SU-DHL-6 (cell line): Measurements from ENCODE around the gene GOSR2.
"Not testable (repeated sequence)": the region's sequence is repeated elsewhere in the genome, so short reads cannot be mapped to it uniquely, and the experiment has no call there.

Experiments
- H2AFZ ChIP-seq: fragments of 200-600 bp; sonication (generic); 2 replicates; pipeline ENCODE4 v1.6.1; 2014; ENCODE audit warnings: low read depth, mild to moderate bottlenecking, moderate library complexity, mixed read lengths, antibody characterized with exemption, low read length; ENCODE audit not compliant: severe bottlenecking
- H3F3A ChIP-seq: fragments of 200-600 bp; shearing (Covaris generic); 2 replicates; pipeline ENCODE4 v1.6.0; 2016; ENCODE audit warnings: antibody characterized with exemption, mild to moderate bottlenecking; ENCODE audit not compliant: insufficient read depth
- H3K27ac ChIP-seq: fragments of 200-600 bp; sonication (generic); 2 replicates; pipeline ENCODE4 v1.5.1; 2016; ENCODE audit warnings: low read depth, mild to moderate bottlenecking, low read length, moderate library complexity, mixed read lengths
- H3K27me3 ChIP-seq: fragments of 200-600 bp; sonication (generic), shearing (Covaris generic); 2 replicates; pipeline ENCODE4 v1.6.0; 2014; ENCODE audit warnings: mild to moderate bottlenecking, low read length
- H3K36me3 ChIP-seq: fragments of 200-600 bp; sonication (generic); 2 replicates; pipeline ENCODE4 v1.6.1; 2014; ENCODE audit warnings: mild to moderate bottlenecking, low read length, mixed read lengths
- H3K4me2 ChIP-seq: fragments of 300-600, 200-600 bp; shearing (Covaris generic), sonication (generic); 2 replicates; pipeline ENCODE4 v1.6.0; 2014; ENCODE audit warnings: low read length, low read depth, mild to moderate bottlenecking; ENCODE audit not compliant: poor library complexity, severe bottlenecking
- H3K4me3 ChIP-seq: fragments of 200-600 bp; sonication (generic); 2 replicates; pipeline ENCODE4 v1.5.1; 2014; ENCODE audit warnings: antibody characterized with exemption, low read length, mild to moderate bottlenecking, mixed read lengths; ENCODE audit not compliant: insufficient read depth, poor library complexity, severe bottlenecking
- H3K79me2 ChIP-seq: fragments of 200-600 bp; sonication (generic); 2 replicates; pipeline ENCODE4 v1.6.1; 2014; ENCODE audit warnings: mild to moderate bottlenecking, low read length, moderate library complexity; ENCODE audit not compliant: insufficient read depth
- H3K9ac ChIP-seq: fragments of 200-600 bp; sonication (generic); 2 replicates; pipeline ENCODE4 v1.7.0; 2014; ENCODE audit warnings: mild to moderate bottlenecking, low read length
- H3K9me2 ChIP-seq: fragments of 200-600 bp; sonication (generic); replicated peaks from 2 replicates; pipeline ENCODE4 v1.6.1; 2014; ENCODE audit warnings: low read length; ENCODE audit not compliant: insufficient read depth
- H3K9me3 ChIP-seq: fragments of 200-600 bp; sonication (generic); 2 replicates; pipeline ENCODE4 v1.6.1; 2014; ENCODE audit warnings: low read length, mixed read lengths; ENCODE audit not compliant: insufficient read depth
- H4K20me1 ChIP-seq: fragments of 200-600 bp; sonication (generic); 2 replicates; pipeline ENCODE4 v1.6.1; 2014; ENCODE audit warnings: low read depth, mild to moderate bottlenecking, antibody characterized with exemption, low read length, moderate library complexity, mixed read lengths
- EZH2phosphoT487 ChIP-seq: fragments of 200-600 bp; sonication (generic), shearing (Covaris generic); conservative IDR thresholded peaks from 2 replicates; pipeline ENCODE4 v1.6.1; 2018; ENCODE audit warnings: mild to moderate bottlenecking, antibody characterized with exemption, low read length, moderate library complexity, mixed read lengths
- TF ChIP-seq, protein P1 (sequence below): fragments of 200-600 bp; sonication (generic); IDR thresholded peaks from one replicate; pipeline ENCODE4 v1.5.1; 2017; ENCODE audit warnings: antibody characterized with exemption, mild to moderate bottlenecking, low read length, moderate library complexity; ENCODE audit not compliant: insufficient read depth, poor library complexity, severe bottlenecking

GOSR2 gene

DNA sequence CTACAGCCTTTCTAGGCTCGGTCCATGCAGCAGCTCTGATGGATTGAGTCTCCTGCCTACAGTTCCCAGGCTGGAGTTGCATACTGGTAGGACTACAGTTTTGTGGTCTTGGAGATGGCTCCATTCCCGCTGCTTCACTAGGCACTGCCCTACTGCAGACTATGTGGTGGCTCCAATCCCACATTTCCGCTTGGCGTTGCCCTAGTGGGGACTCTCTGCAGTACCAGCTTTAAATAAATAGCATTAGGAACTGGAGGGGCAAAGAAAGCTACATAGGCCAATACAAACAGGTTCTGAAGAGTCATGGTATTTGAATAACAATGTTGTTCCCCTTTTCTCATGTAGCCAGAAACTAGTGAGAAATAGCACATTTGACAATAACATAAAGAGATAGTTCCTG, 5.4 kb upstream of the GOSR2 start:
- no peak overlapping the region for H2AFZ ChIP-seq
- no peak overlapping the region for H3K4me2 ChIP-seq
- H3K27me3 ChIP-seq: no peaks in the 10 kb centered on the region
- no peaks in the 10 kb centered on the region for H3K36me3 ChIP-seq
- H3K9me2 ChIP-seq: no peaks in the 10 kb centered on the region
- no peak overlapping the region for H3K4me3 ChIP-seq
- no peak overlapping the region for H3K9ac ChIP-seq
- H4K20me1 ChIP-seq: no peaks in the 10 kb centered on the region
- no peaks in the 10 kb centered on the region for H3F3A ChIP-seq
- TF ChIP-seq, protein P1, sequence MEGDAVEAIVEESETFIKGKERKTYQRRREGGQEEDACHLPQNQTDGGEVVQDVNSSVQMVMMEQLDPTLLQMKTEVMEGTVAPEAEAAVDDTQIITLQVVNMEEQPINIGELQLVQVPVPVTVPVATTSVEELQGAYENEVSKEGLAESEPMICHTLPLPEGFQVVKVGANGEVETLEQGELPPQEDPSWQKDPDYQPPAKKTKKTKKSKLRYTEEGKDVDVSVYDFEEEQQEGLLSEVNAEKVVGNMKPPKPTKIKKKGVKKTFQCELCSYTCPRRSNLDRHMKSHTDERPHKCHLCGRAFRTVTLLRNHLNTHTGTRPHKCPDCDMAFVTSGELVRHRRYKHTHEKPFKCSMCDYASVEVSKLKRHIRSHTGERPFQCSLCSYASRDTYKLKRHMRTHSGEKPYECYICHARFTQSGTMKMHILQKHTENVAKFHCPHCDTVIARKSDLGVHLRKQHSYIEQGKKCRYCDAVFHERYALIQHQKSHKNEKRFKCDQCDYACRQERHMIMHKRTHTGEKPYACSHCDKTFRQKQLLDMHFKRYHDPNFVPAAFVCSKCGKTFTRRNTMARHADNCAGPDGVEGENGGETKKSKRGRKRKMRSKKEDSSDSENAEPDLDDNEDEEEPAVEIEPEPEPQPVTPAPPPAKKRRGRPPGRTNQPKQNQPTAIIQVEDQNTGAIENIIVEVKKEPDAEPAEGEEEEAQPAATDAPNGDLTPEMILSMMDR: no peak
- no peak for TF ChIP-seq EZH2phosphoT487
- H3K9me3 ChIP-seq: no peaks in the 10 kb centered on the region
- no peak overlapping the region for H3K27ac ChIP-seq
- H3K79me2 ChIP-seq: no peaks in the 10 kb centered on the region

DNA sequence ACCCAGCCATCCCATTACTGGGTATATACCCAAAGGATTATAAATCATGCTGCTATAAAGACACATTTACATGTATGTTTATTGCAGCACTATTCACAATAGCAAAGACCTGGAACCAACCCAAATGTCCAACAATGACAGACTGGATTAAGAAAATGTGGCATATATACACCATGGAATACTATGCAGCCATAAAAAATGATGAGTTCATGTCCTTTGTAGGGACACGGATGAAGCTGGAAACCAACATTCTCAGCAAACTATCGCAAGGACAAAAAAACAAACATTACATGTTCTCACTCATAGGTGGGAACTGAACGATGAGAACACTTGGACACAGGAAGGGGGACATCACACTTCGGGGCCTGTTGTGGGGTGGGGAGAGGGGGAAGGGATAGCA, 998 bp upstream of the GOSR2 start:
- Histone ChIP-seq H3K79me2 (peaks cover 40% of the 10 kb centered on the region), H3K4me2 (peak overlapping the region; percentile 90), H3K4me3 (peak overlapping the region; percentile 92)
- not testable (repeated sequence) for H3F3A ChIP-seq, H3K9me3 ChIP-seq, H3K36me3 ChIP-seq, H3K9me2 ChIP-seq, H2AFZ ChIP-seq, H3K9ac ChIP-seq, H4K20me1 ChIP-seq, H3K27me3 ChIP-seq, H3K27ac ChIP-seq

DNA sequence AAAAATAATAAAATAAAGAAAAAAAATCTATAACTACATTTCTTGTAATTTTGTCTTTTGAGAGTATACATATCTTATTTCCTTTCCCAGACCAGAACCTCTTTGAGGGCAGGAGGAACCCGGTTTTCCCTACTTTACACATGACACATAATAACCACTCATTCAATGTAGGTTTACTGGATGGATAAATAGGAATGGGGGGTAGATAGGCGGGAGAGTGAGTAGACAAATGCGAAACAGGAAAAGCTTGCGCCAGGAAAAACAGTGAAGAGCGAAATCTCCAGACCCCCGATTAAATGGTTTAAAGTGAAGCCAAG, 515 bp upstream of the GOSR2 start:
- no peaks in the 10 kb centered on the region for H3F3A ChIP-seq
- peak overlapping the region; percentile 84 for H3K27ac ChIP-seq
- H3K9ac ChIP-seq: peak overlapping the region; percentile 91
- no peaks in the 10 kb centered on the region for H3K9me3 ChIP-seq
- H3K27me3 ChIP-seq: no peaks in the 10 kb centered on the region
- H3K4me3 ChIP-seq: peak overlapping the region; percentile 92
- no peaks in the 10 kb centered on the region for H4K20me1 ChIP-seq
- H3K9me2 ChIP-seq: no peaks in the 10 kb centered on the region
- peak overlapping the region; percentile 90 for H3K4me2 ChIP-seq
- no peaks in the 10 kb centered on the region for H3K36me3 ChIP-seq
- peak overlapping the region; percentile 91 for H2AFZ ChIP-seq
- TF ChIP-seq, protein P1: no peak
- no peak for TF ChIP-seq EZH2phosphoT487
- H3K79me2 ChIP-seq: peaks cover 44% of the 10 kb centered on the region

DNA sequence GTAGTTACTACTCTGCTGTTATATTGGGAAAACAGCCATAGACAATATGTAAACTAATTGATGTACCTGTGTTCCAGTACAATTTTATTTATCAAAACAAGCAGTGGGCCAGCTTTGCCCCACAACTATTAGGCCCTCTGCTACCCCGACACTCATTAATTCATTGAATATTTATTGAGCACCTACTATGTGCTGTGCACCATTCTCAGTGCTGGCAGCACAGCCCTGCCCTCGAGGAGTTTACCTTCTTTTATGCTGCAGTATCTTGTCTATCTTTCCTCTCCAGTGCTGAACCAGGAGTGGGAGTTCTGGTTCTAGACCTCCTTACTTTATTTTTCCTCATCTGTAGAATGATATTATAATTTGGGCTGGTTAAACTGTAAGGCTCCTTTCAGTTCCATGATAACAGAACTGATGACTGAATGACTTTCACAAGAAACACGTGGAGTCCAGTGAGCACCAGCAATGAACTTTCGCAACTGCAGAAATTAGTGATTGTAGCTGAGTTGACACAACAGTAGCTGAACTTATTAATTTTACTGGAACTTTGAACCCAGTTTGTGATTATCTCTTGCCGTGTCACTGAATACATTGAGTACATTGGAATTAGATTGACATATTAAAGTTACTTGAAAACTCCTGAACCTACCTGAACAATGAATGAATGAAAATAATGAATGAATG, 2.4 kb downstream of the GOSR2 start:
- no peaks in the 10 kb centered on the region for H4K20me1 ChIP-seq
- peak overlapping the region; percentile 90 for H3K4me2 ChIP-seq
- peaks cover 61% of the 10 kb centered on the region for H3K79me2 ChIP-seq
- no peak overlapping the region for H2AFZ ChIP-seq
- H3K27me3 ChIP-seq: no peaks in the 10 kb centered on the region
- H3K9ac ChIP-seq: no peak overlapping the region
- H3K27ac ChIP-seq: no peak overlapping the region
- H3K36me3 ChIP-seq: no peaks in the 10 kb centered on the region
- no peaks in the 10 kb centered on the region for H3K9me3 ChIP-seq
- no peaks in the 10 kb centered on the region for H3F3A ChIP-seq
- H3K4me3 ChIP-seq: no peak overlapping the region
- no peak for TF ChIP-seq EZH2phosphoT487
- TF ChIP-seq, protein P1: no peak
- no peaks in the 10 kb centered on the region for H3K9me2 ChIP-seq
